NK-92 (cell line): ENCODE results near the gene OR5I1.
"Not testable (repeated sequence)": the region's sequence is repeated elsewhere in the genome, so short reads cannot be mapped to it uniquely, and the experiment has no call there.

Source experiments
- DNase-seq: peaks from one replicate; lab custom pipeline; 2025; ENCODE audit not compliant: unreplicated experiment; lab: John Stamatoyannopoulos, UW

The OR5I1 gene

GRCh38 chr11:55936300-55936699 lies at the start of gene OR5I1:
Gene OR5I1, minus strand, starts transcription at chr11:55936400. Its CDS starts 0 bp downstream, at chr11:55936400.
- DNase-seq, result no peak

GRCh38 chr11:55970935-55971334 lies 34.7 kb upstream of the OR5I1 start:
- DNase-seq, result no peak

GRCh38 chr11:55969845-55970244 lies 33.6 kb upstream of the OR5I1 start, which contains the start of gene OR10AG1:
Gene OR10AG1, minus strand, starts transcription at chr11:55969945. Its CDS starts 38 bp downstream, at chr11:55969907.
- no peak for DNase-seq

GRCh38 chr11:55967914-55968313 lies 31.7 kb upstream of the OR5I1 start:
- no peak for DNase-seq

- DNase-seq, result no peak
These were observed 30.2 kb upstream of the OR5I1 start for GRCh38 chr11:55966391-55966790.

- DNase-seq, result no peak
These were observed 20.3 kb upstream of the OR5I1 start for GRCh38 chr11:55956521-55956920.

GRCh38 chr11:55949330-55949729 lies 13.1 kb upstream of the OR5I1 start:
- DNase-seq, result no peak

GRCh38 chr11:55942785-55943392 lies 6.7 kb upstream of the OR5I1 start:
- no peak for DNase-seq

GRCh38 chr11:55920537-55920936 lies 15.7 kb downstream of the OR5I1 start:
- no peak for DNase-seq

GRCh38 chr11:55914482-55914881 lies 21.7 kb downstream of the OR5I1 start, which contains the start of gene OR5W2:
Gene OR5W2, minus strand, starts transcription at chr11:55914582. Its CDS starts 0 bp downstream, at chr11:55914582.
- DNase-seq, result no peak

GRCh38 chr11:55902308-55902707 lies 33.9 kb downstream of the OR5I1 start:
- no peak for DNase-seq

GRCh38 chr11:55895216-55895615 lies 41.0 kb downstream of the OR5I1 start:
- DNase-seq, result no peak

- DNase-seq, result not testable (repeated sequence)
These were observed 50.7 kb downstream of the OR5I1 start for GRCh38 chr11:55885481-55885880.
